OCI-LY7 (cell line): ENCODE measurements around the gene ANAPC5. TPM values are rescaled to one million over a fixed set of nuclear protein-coding genes. Genes with fewer than 3 reads are reported as not detected.

ENCODE experiments used
- BruUV-seq: library from RNA; stranded (reverse); fragments of 400-500 nt; replicated peaks from 2 replicates; lab custom pipeline; 2021; lab: Mats Ljungman, UMichigan
- CTCF ChIA-PET: fragments of 300-600 bp; sonication (Branson Sonifier 250); formaldehyde crosslinking; loops from one replicate; lab custom pipeline; 2022; ENCODE audit warnings: antibody characterized with exemption; ENCODE audit not compliant: unreplicated experiment; lab: Charles Lee
- POLR2A ChIA-PET: fragments of 300-600 bp; sonication (Branson Sonifier 250); formaldehyde crosslinking; loops from one replicate; lab custom pipeline; 2022; ENCODE audit warnings: antibody characterized with exemption; lab: Charles Lee
- DNase-seq: peaks from one replicate; pipeline ENCODE4 v3.0.0-alpha.2; 2015; ENCODE audit warnings: low spot score
- H2AFZ ChIP-seq: fragments of 200-600 bp; sonication (generic), shearing (Covaris generic); 2 replicates; pipeline ENCODE4 v1.6.1; 2014; ENCODE audit warnings: mild to moderate bottlenecking, antibody characterized with exemption, low read length, moderate library complexity
- H3K27ac ChIP-seq: fragments of 200-600 bp; sonication (generic); 2 replicates; pipeline ENCODE4 v1.5.1; 2014; ENCODE audit warnings: mixed run types, low read depth, mild to moderate bottlenecking, moderate library complexity, low read length, inconsistent platforms; ENCODE audit not compliant: poor library complexity, severe bottlenecking
- H3K36me3 ChIP-seq: fragments of 200-600 bp; sonication (generic); 2 replicates; pipeline ENCODE4 v1.6.1; 2014; ENCODE audit warnings: mild to moderate bottlenecking, antibody characterized with exemption, low read length, moderate library complexity, mixed read lengths; ENCODE audit not compliant: insufficient read depth
- H3K4me1 ChIP-seq: fragments of 200-600 bp; sonication (generic); 2 replicates; pipeline ENCODE4 v1.5.1; 2014; ENCODE audit warnings: mild to moderate bottlenecking, low read length; ENCODE audit not compliant: insufficient read depth, poor library complexity, severe bottlenecking
- H3K4me2 ChIP-seq: fragments of 200-600 bp; sonication (generic); 2 replicates; pipeline ENCODE4 v1.6.1; 2014; ENCODE audit warnings: mild to moderate bottlenecking, low read length
- H3K4me3 ChIP-seq: fragments of 200-600 bp; sonication (generic); 2 replicates; pipeline ENCODE4 v1.5.1; 2014; ENCODE audit warnings: mild to moderate bottlenecking, low read depth, low read length; ENCODE audit not compliant: poor library complexity, severe bottlenecking
- H3K79me2 ChIP-seq: fragments of 200-600 bp; sonication (generic); 2 replicates; pipeline ENCODE4 v1.6.1; 2016; ENCODE audit warnings: low read depth, mild to moderate bottlenecking, low read length, moderate library complexity, mixed read lengths; ENCODE audit not compliant: insufficient read depth
- H3K9me2 ChIP-seq: fragments of 200-600 bp; sonication (generic); 2 replicates; pipeline ENCODE4 v1.6.1; 2016; ENCODE audit warnings: mild to moderate bottlenecking, low read length, mixed read lengths; ENCODE audit not compliant: insufficient read depth
- H3K9me3 ChIP-seq: fragments of 200-600 bp; sonication (generic); 2 replicates; pipeline ENCODE4 v1.6.1; 2014; ENCODE audit warnings: mild to moderate bottlenecking, mixed run types, low read length, mixed read lengths
- H4K20me1 ChIP-seq: fragments of 200-600 bp; sonication (generic); 2 replicates; pipeline ENCODE4 v1.6.1; 2014; ENCODE audit warnings: mild to moderate bottlenecking, antibody characterized with exemption, low read length, moderate library complexity, mixed read lengths; ENCODE audit not compliant: insufficient read depth
- EZH2phosphoT487 ChIP-seq: fragments of 200-600 bp; sonication (generic); IDR thresholded peaks from 2 replicates; pipeline ENCODE4 v1.6.1; 2018; ENCODE audit warnings: low read depth, borderline replicate concordance, mild to moderate bottlenecking, mixed run types, antibody characterized with exemption, low read length, moderate library complexity, mixed read lengths
- intact Hi-C: fragments of 100-400 bp; cut with micrococcal nuclease; formaldehyde crosslinking; loops from one replicate; pipeline ENCODE4 v1.10.0; 2022; ENCODE audit not compliant: unreplicated experiment
- total RNA-seq, 2 experiments: library from RNA; depleted of rRNA in 1 of 2; stranded (reverse); fragments of >200 nt in 1 of 2; shearing (Covaris generic) in 1 of 2; gene quantifications; 2 replicates each; pipeline ENCODE4 v1.2.3, GENCODE V29; 2014 to 2022
- TF ChIP-seq, protein P1 (sequence below): fragments of 200-600 bp; sonication (generic); conservative IDR thresholded peaks from 2 replicates; pipeline ENCODE4 v1.5.1; 2014; ENCODE audit warnings: mild to moderate bottlenecking, antibody characterized with exemption, low read length, moderate library complexity, mixed read lengths

The ANAPC5 gene
- total RNA-seq, 2 experiments from 2014 or later, result 186 to 217 TPM

DNA sequence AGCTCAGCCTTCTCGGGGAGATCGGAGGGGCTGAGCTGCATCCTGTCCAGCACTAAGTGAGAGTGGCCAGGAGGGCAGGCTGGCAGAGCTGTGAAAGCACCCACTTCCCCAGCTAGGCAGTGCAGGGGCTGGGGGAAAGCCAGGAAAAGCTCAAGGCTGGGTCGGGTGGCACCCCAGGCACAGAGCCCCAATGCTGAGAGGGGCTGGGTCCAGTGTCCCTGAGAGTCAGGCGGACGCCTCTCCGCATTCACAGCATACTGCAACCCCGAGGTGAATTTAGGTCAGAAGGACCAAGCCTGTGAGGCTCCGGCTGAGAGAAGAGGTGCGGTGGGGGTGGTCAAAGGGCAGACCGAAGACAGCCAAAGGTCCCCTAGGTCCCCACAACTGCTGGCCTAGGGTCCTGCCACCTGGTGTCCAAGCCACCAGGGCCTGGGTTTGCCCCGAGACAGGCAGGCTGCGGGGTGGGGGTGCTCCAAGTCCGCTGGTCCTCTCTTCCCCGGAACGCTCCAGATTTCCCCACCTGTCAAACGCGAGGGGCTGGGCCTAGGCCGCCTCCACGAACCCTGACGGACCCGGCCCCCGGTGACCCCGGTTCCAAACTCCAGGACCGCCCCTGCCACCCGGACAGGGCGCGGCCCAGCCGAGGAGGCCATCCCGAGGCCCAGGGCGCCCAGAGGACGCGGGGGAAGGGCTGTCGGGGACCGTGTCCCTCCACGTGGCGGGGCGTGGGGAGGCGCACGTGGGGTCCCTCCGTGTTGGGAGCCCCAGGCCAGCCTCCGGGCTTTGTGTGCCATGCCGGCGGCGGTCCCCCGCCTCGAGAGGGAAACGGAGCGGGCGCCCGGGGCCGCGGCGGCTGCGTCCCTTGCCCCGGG lies 56.2 kb downstream of the ANAPC5 start:
- ChIA-PET CTCF (interaction anchor here (0.7 kb wide), 1 partner anchor 16 kb away, joined by 3 read pairs; no protein-coding TSS in a partner anchor), POLR2A (interaction anchor here (0.5 to 0.9 kb wide), 4 partner anchors 8 to 704 kb away, joined by 4 to 5 read pairs (median 4); no protein-coding TSS in a partner anchor)
- Histone ChIP-seq H3K9me2 (no peaks in the 10 kb centered on the region), H2AFZ (peak overlapping the region; percentile 47; the same call in 1 of the 2 replicates), H3K4me1 (peaks cover 52% of the 10 kb centered on the region), H3K4me2 (peak overlapping the region; percentile 94), H3K9me3 (no peaks in the 10 kb centered on the region), H4K20me1 (no peaks in the 10 kb centered on the region; the same call in 1 of the 2 replicates), H3K4me3 (peak overlapping the region; percentile 93), H3K36me3 (peaks cover 17% of the 10 kb centered on the region), H3K79me2 (peaks cover 31% of the 10 kb centered on the region), H3K27ac (peak overlapping the region; percentile 30)
- DNase-seq, result peak; percentile 26
- no peak for TF ChIP-seq EZH2phosphoT487
- TF ChIP-seq, protein P1, sequence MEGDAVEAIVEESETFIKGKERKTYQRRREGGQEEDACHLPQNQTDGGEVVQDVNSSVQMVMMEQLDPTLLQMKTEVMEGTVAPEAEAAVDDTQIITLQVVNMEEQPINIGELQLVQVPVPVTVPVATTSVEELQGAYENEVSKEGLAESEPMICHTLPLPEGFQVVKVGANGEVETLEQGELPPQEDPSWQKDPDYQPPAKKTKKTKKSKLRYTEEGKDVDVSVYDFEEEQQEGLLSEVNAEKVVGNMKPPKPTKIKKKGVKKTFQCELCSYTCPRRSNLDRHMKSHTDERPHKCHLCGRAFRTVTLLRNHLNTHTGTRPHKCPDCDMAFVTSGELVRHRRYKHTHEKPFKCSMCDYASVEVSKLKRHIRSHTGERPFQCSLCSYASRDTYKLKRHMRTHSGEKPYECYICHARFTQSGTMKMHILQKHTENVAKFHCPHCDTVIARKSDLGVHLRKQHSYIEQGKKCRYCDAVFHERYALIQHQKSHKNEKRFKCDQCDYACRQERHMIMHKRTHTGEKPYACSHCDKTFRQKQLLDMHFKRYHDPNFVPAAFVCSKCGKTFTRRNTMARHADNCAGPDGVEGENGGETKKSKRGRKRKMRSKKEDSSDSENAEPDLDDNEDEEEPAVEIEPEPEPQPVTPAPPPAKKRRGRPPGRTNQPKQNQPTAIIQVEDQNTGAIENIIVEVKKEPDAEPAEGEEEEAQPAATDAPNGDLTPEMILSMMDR, result no peak
- intact Hi-C loops, result no loop called here
- no TSS peak for BruUV-seq

DNA sequence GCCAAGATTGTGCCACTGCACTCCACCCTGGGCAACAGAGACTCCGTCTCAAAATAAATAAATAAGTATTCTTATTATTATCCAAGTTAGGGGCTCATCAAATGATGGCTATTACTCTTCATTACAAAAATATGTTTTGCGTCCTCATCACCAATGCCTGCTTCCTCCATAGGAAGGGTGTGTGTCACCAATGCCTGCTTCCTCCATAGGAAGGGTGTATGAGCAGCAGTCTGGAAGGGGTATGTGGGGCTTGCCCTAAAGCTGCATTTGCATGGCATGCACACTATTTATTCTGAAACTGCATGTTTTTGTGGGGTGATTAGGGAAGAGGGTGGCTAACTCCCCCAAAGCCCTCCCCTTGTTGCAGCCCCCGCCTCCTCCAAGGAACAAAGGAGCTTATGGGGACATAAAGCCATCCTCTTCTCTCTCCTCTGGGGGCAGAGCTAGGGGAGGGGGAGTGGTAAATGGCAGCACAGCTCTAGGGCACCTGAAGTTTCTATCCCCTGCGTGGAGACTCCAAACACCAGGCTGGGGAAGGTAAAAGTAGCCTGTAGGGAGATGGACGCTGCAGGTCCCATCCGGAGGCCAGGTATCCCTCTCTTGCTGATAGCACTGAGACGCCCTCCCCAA lies 57.0 kb downstream of the ANAPC5 start:
- no peak for TF ChIP-seq EZH2phosphoT487
- TF ChIP-seq, protein P1, result peak; percentile 29; the same call in 1 of the 2 replicates
- H2AFZ ChIP-seq, result no peak overlapping the region
- no peak overlapping the region for H3K27ac ChIP-seq
- H4K20me1 ChIP-seq, result no peaks in the 10 kb centered on the region; the same call in 1 of the 2 replicates
- peaks cover 17% of the 10 kb centered on the region for H3K36me3 ChIP-seq
- no peaks in the 10 kb centered on the region for H3K9me2 ChIP-seq
- CTCF ChIA-PET, result interaction anchor here (0.7 kb wide), 1 partner anchor 17 kb away, joined by 3 read pairs; no protein-coding TSS in a partner anchor
- H3K4me2 ChIP-seq, result peak overlapping the region; percentile 94
- H3K79me2 ChIP-seq, result peaks cover 31% of the 10 kb centered on the region
- POLR2A ChIA-PET, result interaction anchor here (0.5 kb wide), 1 partner anchor 181 kb away, joined by 4 read pairs; no protein-coding TSS in a partner anchor
- H3K9me3 ChIP-seq, result no peaks in the 10 kb centered on the region
- peaks cover 45% of the 10 kb centered on the region for H3K4me1 ChIP-seq
- peak; percentile 58 for DNase-seq
- H3K4me3 ChIP-seq, result peak overlapping the region; percentile 93
- BruUV-seq, result no TSS peak
- intact Hi-C loops, result no loop called here
